ENCODE measurements around the gene MAP2K7.
"Not testable (repeated sequence)": the region's sequence is repeated elsewhere in the genome, so short reads cannot be mapped to it uniquely, and the experiment has no call there.

MAP2K7 gene

GRCh38 chr19:7903244-7904073 is at the start of gene MAP2K7:
Gene MAP2K7 (plus strand): TSS chr19:7903877. CDS start chr19:7903945, 68 bp downstream.
- DNase-seq, result peak; percentile 100

GRCh38 chr19:7855426-7856108 is 48.1 kb upstream of the MAP2K7 start:
- DNase-seq, result no peak

GRCh38 chr19:7856109-7856591 is 47.5 kb upstream of the MAP2K7 start:
- DNase-seq, result no peak

- DNase-seq, result no peak
These were observed 46.7 kb upstream of the MAP2K7 start for GRCh38 chr19:7856679-7857663.

GRCh38 chr19:7857727-7858108 is 46.0 kb upstream of the MAP2K7 start:
- no peak for DNase-seq

GRCh38 chr19:7858109-7858770 is 45.4 kb upstream of the MAP2K7 start:
- peak; percentile 34 for DNase-seq

- DNase-seq, result not testable (repeated sequence)
These were observed 44.6 kb upstream of the MAP2K7 start for GRCh38 chr19:7859087-7859486.

GRCh38 chr19:7859831-7860713 is 43.6 kb upstream of the MAP2K7 start:
- no peak for DNase-seq

- no peak for DNase-seq
These were observed 42.7 kb upstream of the MAP2K7 start for GRCh38 chr19:7860714-7861618.

- DNase-seq, result no peak
These were observed 41.9 kb upstream of the MAP2K7 start for GRCh38 chr19:7861619-7862412.

- peak; percentile 90 for DNase-seq
These were observed 41.2 kb upstream of the MAP2K7 start for GRCh38 chr19:7862413-7862951.

- no peak for DNase-seq
These were observed 40.3 kb upstream of the MAP2K7 start for GRCh38 chr19:7863157-7863970.

- DNase-seq, result no peak
These were observed 39.5 kb upstream of the MAP2K7 start for GRCh38 chr19:7863971-7864689.

- DNase-seq, result no peak
These were observed 39.0 kb upstream of the MAP2K7 start for GRCh38 chr19:7864690-7865074.

GRCh38 chr19:7865262-7865911 is 38.3 kb upstream of the MAP2K7 start:
- peak; percentile 35 for DNase-seq

GRCh38 chr19:7866399-7867091 is 37.1 kb upstream of the MAP2K7 start:
- no peak for DNase-seq
